NK-92 treated with Interleukin-12 subunit alpha and Interleukin-12 subunit beta, amount 100 ng/mL, for 24 hours (cell line): ENCODE results near the gene BAHCC1.

Experiments used
- DNase-seq: peaks from one replicate; lab custom pipeline; 2025; lab: John Stamatoyannopoulos, UW

Gene BAHCC1

GRCh38 chr17:81427173-81428120, 32.2 kb downstream of the BAHCC1 start:
- no peak for DNase-seq

GRCh38 chr17:81428121-81428515, 32.9 kb downstream of the BAHCC1 start:
- no peak for DNase-seq

GRCh38 chr17:81428516-81428915, 33.3 kb downstream of the BAHCC1 start:
- no peak for DNase-seq

- DNase-seq, result no peak
These were observed 33.9 kb downstream of the BAHCC1 start for GRCh38 chr17:81428948-81429774.

- no peak for DNase-seq
These were observed 34.7 kb downstream of the BAHCC1 start for GRCh38 chr17:81429821-81430551.

- DNase-seq, result no peak
These were observed 36.6 kb downstream of the BAHCC1 start for GRCh38 chr17:81431545-81432482.

- DNase-seq, result no peak
These were observed 37.7 kb downstream of the BAHCC1 start for GRCh38 chr17:81432941-81433340.

- DNase-seq, result no peak
These were observed 38.4 kb downstream of the BAHCC1 start for GRCh38 chr17:81433656-81434055.

GRCh38 chr17:81434072-81434471, 38.8 kb downstream of the BAHCC1 start:
- no peak for DNase-seq

- DNase-seq, result no peak
These were observed 39.6 kb downstream of the BAHCC1 start for GRCh38 chr17:81434681-81435417.

- DNase-seq, result no peak
These were observed 40.5 kb downstream of the BAHCC1 start for GRCh38 chr17:81435652-81436293.

- DNase-seq, result no peak
These were observed 41.1 kb downstream of the BAHCC1 start for GRCh38 chr17:81436294-81436849.

GRCh38 chr17:81437191-81437651, 42.0 kb downstream of the BAHCC1 start:
- DNase-seq, result no peak

GRCh38 chr17:81438007-81438659, 42.9 kb downstream of the BAHCC1 start:
- no peak for DNase-seq

GRCh38 chr17:81438688-81439087, 43.4 kb downstream of the BAHCC1 start:
- DNase-seq, result no peak

- no peak for DNase-seq
These were observed 44.8 kb downstream of the BAHCC1 start for GRCh38 chr17:81440051-81440471.

- peak; percentile 15 for DNase-seq
These were observed 45.4 kb downstream of the BAHCC1 start for GRCh38 chr17:81440511-81441244.

- no peak for DNase-seq
These were observed 47.5 kb downstream of the BAHCC1 start for GRCh38 chr17:81442791-81443190.
